Measurements from ENCODE around the gene ATPAF2.

The ATPAF2 gene

GRCh38 chr17:17975436-17975835, 63.5 kb downstream of the ATPAF2 start:
- Histone ChIP-seq H3K79me2 (ENCODE audit: insufficient read depth, low read depth) (no peaks in the 10 kb centered on the region), H4K20me1 (ENCODE audit: insufficient read depth) (no peaks in the 10 kb centered on the region), H3K27me3 (ENCODE audit: insufficient read depth, low read depth) (no peaks in the 10 kb centered on the region), H3K4me2 (no peak overlapping the region), H2AFZ (ENCODE audit: low read depth) (no peak overlapping the region), H3K4me1 (ENCODE audit: low read depth, poor library complexity, severe bottlenecking) (peaks cover 15% of the 10 kb centered on the region), H3K36me3 (ENCODE audit: insufficient read depth) (no peaks in the 10 kb centered on the region), H3K9ac (no peak overlapping the region), H3K4me3 (IDR thresholded peaks at IDR 0.05; ENCODE audit: insufficient read depth, low read depth, low read length) (no peak overlapping the region), H3K27ac (no peak overlapping the region)
- no peak for TF ChIP-seq CTCF (conservative IDR thresholded peaks at IDR 0.05; ENCODE audit: low read depth, low read length)

- no peak for TF ChIP-seq CTCF (conservative IDR thresholded peaks at IDR 0.05; ENCODE audit: low read depth, low read length)
- no peak overlapping the region for H3K27ac ChIP-seq
- H2AFZ ChIP-seq (ENCODE audit: low read depth) = peak overlapping the region; percentile 83
- H3K36me3 ChIP-seq (ENCODE audit: insufficient read depth) = no peaks in the 10 kb centered on the region
- peak overlapping the region; percentile 22; the same call in 1 of the 2 replicates for H3K9ac ChIP-seq
- peaks cover 16% of the 10 kb centered on the region for H3K4me1 ChIP-seq (ENCODE audit: low read depth, poor library complexity, severe bottlenecking)
- H3K27me3 ChIP-seq (ENCODE audit: insufficient read depth, low read depth) = no peaks in the 10 kb centered on the region
- H4K20me1 ChIP-seq (ENCODE audit: insufficient read depth) = no peaks in the 10 kb centered on the region
- H3K4me3 ChIP-seq (IDR thresholded peaks at IDR 0.05; ENCODE audit: insufficient read depth, low read depth, low read length) = no peak overlapping the region
- H3K4me2 ChIP-seq = peak overlapping the region; percentile 94
- H3K79me2 ChIP-seq (ENCODE audit: insufficient read depth, low read depth) = no peaks in the 10 kb centered on the region
Observed at GRCh38 chr17:17972952-17973254, 66.1 kb downstream of the ATPAF2 start.

GRCh38 chr17:17972126-17972951, 66.6 kb downstream of the ATPAF2 start, which contains the start of the genes DRC3 and TOM1L2:
Gene DRC3, plus strand, starts transcription at chr17:17972862. Its CDS starts 4,737 bp downstream, at chr17:17977599.
Gene TOM1L2, minus strand, starts transcription at chr17:17972400. Its CDS starts 87 bp downstream, at chr17:17972313.
- Histone ChIP-seq H3K4me1 (ENCODE audit: low read depth, poor library complexity, severe bottlenecking) (peaks cover 18% of the 10 kb centered on the region), H2AFZ (ENCODE audit: low read depth) (peak within 1 kb of the TSS; percentile 83), H3K36me3 (ENCODE audit: insufficient read depth) (no peaks in the 10 kb centered on the region), H3K4me2 (peak within 1 kb of the TSS; percentile 94), H3K27me3 (ENCODE audit: insufficient read depth, low read depth) (no peaks in the 10 kb centered on the region), H3K9ac (peak within 1 kb of the TSS; percentile 22; the same call in 1 of the 2 replicates), H3K4me3 (IDR thresholded peaks at IDR 0.05; ENCODE audit: insufficient read depth, low read depth, low read length) (no peak within 1 kb of the TSS), H4K20me1 (ENCODE audit: insufficient read depth) (no peaks in the 10 kb centered on the region), H3K27ac (no peak within 1 kb of the TSS), H3K79me2 (ENCODE audit: insufficient read depth, low read depth) (no peaks in the 10 kb centered on the region)
- 0 out of 2 replicates have a peak, but pooled peaks have one; percentile 19 for TF ChIP-seq CTCF (conservative IDR thresholded peaks at IDR 0.05; ENCODE audit: low read depth, low read length)

GRCh38 chr17:17971431-17972125, 67.4 kb downstream of the ATPAF2 start:
- Histone ChIP-seq H3K27ac (no peak overlapping the region), H3K4me1 (ENCODE audit: low read depth, poor library complexity, severe bottlenecking) (peaks cover 25% of the 10 kb centered on the region), H3K79me2 (ENCODE audit: insufficient read depth, low read depth) (no peaks in the 10 kb centered on the region)

More at GRCh38 chr17:17971431-17972125, 67.4 kb downstream of the ATPAF2 start:
- Histone ChIP-seq H3K4me3 (IDR thresholded peaks at IDR 0.05; ENCODE audit: insufficient read depth, low read depth, low read length) (no peak overlapping the region), H3K9ac (peak overlapping the region; percentile 22; the same call in 1 of the 2 replicates), H2AFZ (ENCODE audit: low read depth) (peak overlapping the region; percentile 38; the same call in 1 of the 2 replicates), H3K36me3 (ENCODE audit: insufficient read depth) (no peaks in the 10 kb centered on the region), H3K27me3 (ENCODE audit: insufficient read depth, low read depth) (no peaks in the 10 kb centered on the region), H3K4me2 (peak overlapping the region; percentile 80), H4K20me1 (ENCODE audit: insufficient read depth) (no peaks in the 10 kb centered on the region)
- no peak for TF ChIP-seq CTCF (conservative IDR thresholded peaks at IDR 0.05; ENCODE audit: low read depth, low read length)
